Smooth muscle cell (in vitro differentiated cells): Measurements from ENCODE around the gene EPS8L3. TPM values are rescaled to one million over a fixed set of nuclear protein-coding genes. Genes with fewer than 3 reads are reported as not detected.

Experiments used
- DNase-seq: peaks from one replicate; lab custom pipeline; 2025; ENCODE audit not compliant: unreplicated experiment; lab: John Stamatoyannopoulos, UW
- H2AFZ ChIP-seq: fragments of 200-600 bp; sonication (generic); 2 replicates; pipeline ENCODE4 v1.6.0; 2016; ENCODE audit warnings: antibody characterized with exemption, low read depth, mild to moderate bottlenecking
- H3F3A ChIP-seq: fragments of 200-600 bp; sonication (generic); 2 replicates; pipeline ENCODE4 v1.6.0; 2017; ENCODE audit warnings: antibody characterized with exemption, low read depth
- H3K27ac ChIP-seq: fragments of 200-600 bp; sonication (generic); 2 replicates; pipeline ENCODE4 v1.5.1; 2016; ENCODE audit warnings: low read depth, mild to moderate bottlenecking
- H3K27me3 ChIP-seq: fragments of 200-600 bp; sonication (generic); 2 replicates; pipeline ENCODE4 v1.6.1; 2016; ENCODE audit warnings: low read depth, mild to moderate bottlenecking
- H3K36me3 ChIP-seq: fragments of 200-600 bp; sonication (generic); 2 replicates; pipeline ENCODE4 v1.5.1; 2016; ENCODE audit warnings: low read depth
- H3K4me1 ChIP-seq: fragments of 200-600 bp; sonication (generic); 2 replicates; pipeline ENCODE4 v1.5.1; 2016; ENCODE audit warnings: low read depth
- H3K4me2 ChIP-seq: fragments of 200-600 bp; sonication (generic); 2 replicates; pipeline ENCODE4 v1.6.0; 2016; ENCODE audit warnings: mild to moderate bottlenecking
- H3K4me3 ChIP-seq: fragments of 200-600 bp; sonication (generic); 2 replicates; pipeline ENCODE4 v1.5.1; 2016; ENCODE audit warnings: mild to moderate bottlenecking
- H3K79me2 ChIP-seq: fragments of 200-600 bp; sonication (generic); 2 replicates; pipeline ENCODE4 v1.6.0; 2016; ENCODE audit warnings: low read depth, mild to moderate bottlenecking
- H3K9ac ChIP-seq: fragments of 200-600 bp; sonication (generic); 2 replicates; pipeline ENCODE4 v1.6.0; 2016; ENCODE audit warnings: low read depth
- H3K9me3 ChIP-seq: fragments of 200-600 bp; sonication (generic); replicated peaks from 2 replicates; pipeline ENCODE4 v1.5.1; 2016; ENCODE audit warnings: low read depth
- H4K20me1 ChIP-seq: fragments of 200-600 bp; sonication (generic); 2 replicates; pipeline ENCODE4 v1.6.0; 2016; ENCODE audit warnings: low read depth
- CTCF ChIP-seq: fragments of 200-600 bp; sonication (generic); IDR thresholded peaks from 2 replicates; pipeline ENCODE4 v1.5.1; 2017; ENCODE audit warnings: borderline replicate concordance, mild to moderate bottlenecking, antibody characterized with exemption; ENCODE audit not compliant: insufficient read depth, poor library complexity, severe bottlenecking
- WGBS: methylation state at CpG from one replicate; pipeline ENCODE4 v1.1.7; 2016; ENCODE audit warnings: low lambda C conversion rate; 5-methylcytosine and 5-hydroxymethylcytosine counted together
- polyA plus RNA-seq: library from polyadenylated mRNA; unstranded; fragments of >200 nt; fragmentation: Nextera tagmentation; extraction: Ambion mirVana; gene quantifications from 2 replicates; pipeline ENCODE4 v1.2.1, GENCODE V29; 2016
- total RNA-seq: library from RNA; depleted of rRNA; stranded (reverse); fragments of >200 nt; gene quantifications from 2 replicates; pipeline ENCODE4 v1.2.3, GENCODE V29; 2014

EPS8L3 gene
- total and polyA plus RNA-seq, 2 experiments from 2014 or later: not detected

GRCh38 chr1:109790735-109791494 is 27.2 kb upstream of the EPS8L3 start:
- Histone ChIP-seq H4K20me1 (no peaks in the 10 kb centered on the region), H3K27me3 (no peaks in the 10 kb centered on the region), H3K9me3 (no peaks in the 10 kb centered on the region), H3K36me3 (no peaks in the 10 kb centered on the region), H3K9ac (no peak overlapping the region), H3K4me2 (no peak overlapping the region), H3K79me2 (no peaks in the 10 kb centered on the region), H3K4me3 (no peak overlapping the region), H3F3A (peaks cover 18% of the 10 kb centered on the region), H3K4me1 (peaks cover 34% of the 10 kb centered on the region), H3K27ac (peak overlapping the region; percentile 36), H2AFZ (no peak overlapping the region)
- TF ChIP-seq CTCF: peak; percentile 39
- 64% methylated on average over 12 of the region's 12 CpGs for WGBS
- no peak for DNase-seq

DNA sequence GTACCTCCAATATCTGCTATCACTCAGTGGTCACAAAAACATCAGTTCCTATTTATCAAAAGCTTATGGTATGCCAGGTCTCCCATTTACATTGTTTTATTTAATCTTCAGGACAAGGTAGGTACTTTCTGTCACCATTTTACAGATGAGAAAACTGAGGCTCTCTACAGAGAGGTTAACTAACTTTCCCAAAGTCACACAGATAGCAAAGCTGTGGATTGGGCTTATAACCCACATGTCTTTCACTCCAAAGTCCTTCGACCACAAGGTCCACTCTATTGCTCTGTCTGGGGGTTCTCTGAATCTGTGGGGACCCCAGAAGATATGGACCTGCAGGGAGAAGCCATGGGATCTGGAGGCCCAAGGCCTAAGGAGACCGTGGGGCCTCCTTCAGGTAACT is 26.6 kb upstream of the EPS8L3 start:
- Histone ChIP-seq H3K9me3 (no peaks in the 10 kb centered on the region), H3K27me3 (no peaks in the 10 kb centered on the region), H3K4me3 (no peak overlapping the region), H4K20me1 (no peaks in the 10 kb centered on the region), H3K4me1 (peaks cover 34% of the 10 kb centered on the region), H3K36me3 (no peaks in the 10 kb centered on the region), H3K4me2 (no peak overlapping the region), H2AFZ (no peak overlapping the region), H3K79me2 (no peaks in the 10 kb centered on the region), H3F3A (peaks cover 18% of the 10 kb centered on the region), H3K9ac (no peak overlapping the region), H3K27ac (no peak overlapping the region)
- whole genome bisulfite sequencing: 88% methylated on average over 2 of the region's 2 CpGs
- no peak for DNase-seq
- no peak for TF ChIP-seq CTCF

DNA sequence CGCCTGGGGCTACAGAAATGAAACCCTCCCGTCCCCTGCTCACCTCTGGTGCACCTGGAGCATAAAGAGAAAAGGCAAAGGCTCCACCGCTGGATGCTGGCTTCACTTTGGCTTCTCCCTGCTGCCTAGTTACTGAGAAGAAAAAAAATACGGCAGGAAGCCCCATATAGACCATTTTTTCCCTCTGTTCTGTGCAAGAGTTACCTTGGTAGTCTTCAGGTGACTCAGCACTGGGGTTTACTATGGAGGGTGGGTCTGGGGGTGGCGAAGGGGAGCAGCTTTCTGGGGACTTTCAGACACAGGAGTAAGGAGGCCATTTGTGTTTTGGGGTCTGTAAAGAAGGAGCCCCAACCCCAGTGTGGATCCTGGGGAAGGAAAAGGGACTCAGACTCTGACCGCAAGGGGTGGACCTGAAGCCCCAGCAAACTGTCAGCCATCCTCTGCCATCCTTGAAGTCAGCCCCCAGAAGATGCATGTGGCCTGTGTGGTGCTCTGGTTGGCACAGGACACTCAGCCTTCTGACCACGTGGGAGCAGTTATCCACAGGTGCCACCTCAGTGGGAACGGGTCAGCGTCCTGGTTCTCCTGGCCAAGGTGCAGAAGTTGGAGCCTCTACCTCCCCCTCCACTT is 25.9 kb upstream of the EPS8L3 start:
- no peak for TF ChIP-seq CTCF
- Histone ChIP-seq H2AFZ (no peak overlapping the region), H3K79me2 (no peaks in the 10 kb centered on the region), H3K27ac (no peak overlapping the region), H3K4me3 (no peak overlapping the region), H3K4me2 (peak overlapping the region; percentile 10), H3K4me1 (peaks cover 29% of the 10 kb centered on the region), H3K9me3 (no peaks in the 10 kb centered on the region), H3F3A (peaks cover 18% of the 10 kb centered on the region), H3K9ac (no peak overlapping the region), H3K27me3 (no peaks in the 10 kb centered on the region), H4K20me1 (no peaks in the 10 kb centered on the region), H3K36me3 (no peaks in the 10 kb centered on the region)
- no peak for DNase-seq
- 83% methylated on average over 9 of the region's 9 CpGs for WGBS
